T follicular helper cell (primary cell): ENCODE measurements around the gene PSMG1.
"Not testable (repeated sequence)": the region's sequence is repeated elsewhere in the genome, so short reads cannot be mapped to it uniquely, and the experiment has no call there.

ENCODE experiments used
- DNase-seq: peaks from one replicate; pipeline ENCODE4 v3.0.0-alpha.2; 2020; ENCODE audit warnings: low read depth
- total RNA-seq, 2 experiments: gene quantifications; one replicate each; lab custom pipeline; 2026; lab: John Stamatoyannopoulos, UW

PSMG1 gene
- total RNA-seq: 19.0 to 41.4 reads per million in 2 experiments

- peak; percentile 90 for DNase-seq
Measured at GRCh38 chr21:39183272-39184049, at the start of gene PSMG1. TSS of gene PSMG1 (minus strand) at chr21:39183451. CDS start at chr21:39183385, 66 bp downstream.

- no peak for DNase-seq
Measured at GRCh38 chr21:39232861-39233291, 49.6 kb upstream of the PSMG1 start.

GRCh38 chr21:39224930-39225329 is 41.7 kb upstream of the PSMG1 start:
- DNase-seq: no peak

GRCh38 chr21:39221997-39222486 is 38.8 kb upstream of the PSMG1 start:
- DNase-seq: no peak

- no peak for DNase-seq
Measured at GRCh38 chr21:39221282-39221996, 38.2 kb upstream of the PSMG1 start.

- DNase-seq: not testable (repeated sequence)
Measured at GRCh38 chr21:39220875-39221274, 37.6 kb upstream of the PSMG1 start.

GRCh38 chr21:39220150-39220549 is 36.9 kb upstream of the PSMG1 start:
- DNase-seq: no peak

GRCh38 chr21:39218082-39218409 is 34.8 kb upstream of the PSMG1 start:
- DNase-seq: no peak

GRCh38 chr21:39217356-39218081 is 34.3 kb upstream of the PSMG1 start:
- no peak for DNase-seq

- no peak for DNase-seq
Measured at GRCh38 chr21:39216290-39216689, 33.0 kb upstream of the PSMG1 start.

GRCh38 chr21:39215078-39215477 is 31.8 kb upstream of the PSMG1 start:
- no peak for DNase-seq

- DNase-seq: no peak
Measured at GRCh38 chr21:39209334-39209688, 26.1 kb upstream of the PSMG1 start.

- no peak for DNase-seq
Measured at GRCh38 chr21:39208624-39209333, 25.5 kb upstream of the PSMG1 start.

GRCh38 chr21:39204134-39204533 is 20.9 kb upstream of the PSMG1 start:
- no peak for DNase-seq

GRCh38 chr21:39198800-39199199 is 15.5 kb upstream of the PSMG1 start:
- DNase-seq: no peak

GRCh38 chr21:39197448-39198233 is 14.4 kb upstream of the PSMG1 start:
- DNase-seq: no peak

GRCh38 chr21:39196838-39197237 is 13.6 kb upstream of the PSMG1 start:
- DNase-seq: no peak

GRCh38 chr21:39196310-39196709 is 13.1 kb upstream of the PSMG1 start:
- no peak for DNase-seq

GRCh38 chr21:39193380-39193779 is 10.1 kb upstream of the PSMG1 start:
- no peak for DNase-seq

GRCh38 chr21:39189857-39190604 is 6.8 kb upstream of the PSMG1 start:
- no peak for DNase-seq
